ENCODE data around the gene MYL6B. TPM values are rescaled to one million over a fixed set of nuclear protein-coding genes. Genes with fewer than 3 reads are reported as not detected.
A peak's percentile ranks its signal among the peaks of the same experiment; 100 is the strongest.

MYL6B gene
- total RNA-seq, 1 experiment from 2014 or later = 44.8 TPM

GRCh38 chr12:56121204-56121870, 31.1 kb upstream of the MYL6B start:
- Histone ChIP-seq H3K4me3 (ENCODE audit: low read depth, low read length) (no peak overlapping the region), H3K27me3 (replicated peaks; ENCODE audit: control insufficient read depth, insufficient read depth, low read length) (no peaks in the 10 kb centered on the region), H3K9me3 (no peaks in the 10 kb centered on the region), H3K36me3 (ENCODE audit: control insufficient read depth, insufficient read depth, low read length) (0 out of 2 replicates have a peak, but pooled peaks cover 1% of the 10 kb centered on the region), H3K4me1 (peaks cover 19% of the 10 kb centered on the region)
- peaks cover 18% of the 10 kb centered on the region for H3K4me1 Mint-ChIP-seq (ENCODE audit: low read depth, unreplicated experiment)
- peaks cover 33% of the 10 kb centered on the region for H3K36me3 Mint-ChIP-seq (ENCODE audit: insufficient read depth, unreplicated experiment)
- no peak overlapping the region for H3K27ac Mint-ChIP-seq (ENCODE audit: unreplicated experiment)
- no TSS peak for BruUV-seq (replicated peaks)
- intact Hi-C loops (cut with micrococcal nuclease; ENCODE audit: unreplicated experiment) = no loop called here
- peaks cover 2% of the 10 kb centered on the region for H3K27me3 Mint-ChIP-seq (ENCODE audit: insufficient read depth, unreplicated experiment)
- H3K9me3 Mint-ChIP-seq (ENCODE audit: unreplicated experiment) = no peaks in the 10 kb centered on the region
- no peak for TF ChIP-seq CTCF (IDR thresholded peaks at IDR 0.05; ENCODE audit: insufficient read depth in 1 of 2, low read depth in 1 of 2, low read length in 1 of 2, severe bottlenecking in 1 of 2, unreplicated experiment in 1 of 2)
- ChIA-PET POLR2A (no interaction called here), CTCF (no interaction called here)
- H3K4me3 Mint-ChIP-seq (ENCODE audit: unreplicated experiment) = no peak overlapping the region
- DNase-seq = no peak

- Histone ChIP-seq H3K27me3 (replicated peaks; ENCODE audit: control insufficient read depth, insufficient read depth, low read length) (no peaks in the 10 kb centered on the region), H3K36me3 (ENCODE audit: control insufficient read depth, insufficient read depth, low read length) (no peaks in the 10 kb centered on the region), H3K9me3 (no peaks in the 10 kb centered on the region), H3K4me3 (ENCODE audit: low read depth, low read length) (no peak overlapping the region), H3K4me1 (peaks cover 30% of the 10 kb centered on the region)
- Mint-ChIP-seq H3K36me3 (ENCODE audit: insufficient read depth, unreplicated experiment) (peaks cover 24% of the 10 kb centered on the region), H3K4me1 (ENCODE audit: low read depth, unreplicated experiment) (peaks cover 31% of the 10 kb centered on the region), H3K27ac (ENCODE audit: unreplicated experiment) (peak overlapping the region; percentile 35), H3K9me3 (ENCODE audit: unreplicated experiment) (no peaks in the 10 kb centered on the region), H3K4me3 (ENCODE audit: unreplicated experiment) (no peak overlapping the region), H3K27me3 (ENCODE audit: insufficient read depth, unreplicated experiment) (no peaks in the 10 kb centered on the region)
- BruUV-seq (replicated peaks) = no TSS peak
- DNase-seq = peak in 1 of 2 experiments; percentile 27
- ChIA-PET POLR2A (interaction anchor here (0.9 kb wide), 1 partner anchor 99 kb away, joined by 4 read pairs; the partner anchor contains the start of gene RNF41), CTCF (no interaction called here)
- TF ChIP-seq CTCF (IDR thresholded peaks at IDR 0.05; ENCODE audit: insufficient read depth in 1 of 2, low read depth in 1 of 2, low read length in 1 of 2, severe bottlenecking in 1 of 2, unreplicated experiment in 1 of 2) = no peak
- intact Hi-C loops (cut with micrococcal nuclease; ENCODE audit: unreplicated experiment) = no loop called here
Observed at GRCh38 chr12:56122637-56123036, 29.8 kb upstream of the MYL6B start.

DNA sequence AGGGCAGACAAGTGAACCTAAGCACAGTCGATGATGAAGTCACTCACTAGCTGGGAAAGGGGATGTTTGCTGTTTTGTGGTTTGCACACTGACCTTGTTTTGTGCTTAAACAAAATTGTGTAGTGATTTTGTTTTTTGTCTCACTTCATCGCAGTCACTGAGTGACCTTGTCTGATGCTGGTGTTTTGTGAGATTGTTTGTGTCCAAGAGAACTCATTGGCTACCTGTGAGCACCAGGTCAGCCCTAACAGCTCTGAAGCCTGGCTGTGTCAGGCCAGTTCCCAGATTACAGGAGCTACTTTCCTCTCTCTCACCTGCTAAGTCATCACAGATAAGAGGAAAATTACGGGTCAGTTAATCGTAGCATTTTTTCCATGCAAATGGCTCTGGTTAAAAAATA, 28.3 kb upstream of the MYL6B start:
- intact Hi-C loops (cut with micrococcal nuclease; ENCODE audit: unreplicated experiment) = no loop called here
- H3K36me3 ChIP-seq (ENCODE audit: control insufficient read depth, insufficient read depth, low read length) = no peaks in the 10 kb centered on the region
- peaks cover 25% of the 10 kb centered on the region for H3K4me1 ChIP-seq
- H3K27ac Mint-ChIP-seq (ENCODE audit: unreplicated experiment) = peak overlapping the region; percentile 19
- POLR2A ChIA-PET = no interaction called here
- H3K27me3 Mint-ChIP-seq (ENCODE audit: insufficient read depth, unreplicated experiment) = no peaks in the 10 kb centered on the region
- H3K4me3 Mint-ChIP-seq (ENCODE audit: unreplicated experiment) = no peak overlapping the region
- CTCF ChIA-PET = interaction anchor here (0.6 to 1.2 kb wide), 3 partner anchors 19 to 179 kb away, joined by 3 to 4 read pairs (median 3); partner anchors contain the start of gene SMARCC2
- no peaks in the 10 kb centered on the region for H3K27me3 ChIP-seq (replicated peaks; ENCODE audit: control insufficient read depth, insufficient read depth, low read length)
- TF ChIP-seq CTCF (IDR thresholded peaks at IDR 0.05; ENCODE audit: insufficient read depth in 1 of 2, low read depth in 1 of 2, low read length in 1 of 2, severe bottlenecking in 1 of 2, unreplicated experiment in 1 of 2) = no peak
- no peak overlapping the region for H3K4me3 ChIP-seq (ENCODE audit: low read depth, low read length)
- no TSS peak for BruUV-seq (replicated peaks)
- H3K9me3 ChIP-seq = no peaks in the 10 kb centered on the region
- no peaks in the 10 kb centered on the region for H3K9me3 Mint-ChIP-seq (ENCODE audit: unreplicated experiment)
- H3K4me1 Mint-ChIP-seq (ENCODE audit: low read depth, unreplicated experiment) = peaks cover 28% of the 10 kb centered on the region
- peaks cover 26% of the 10 kb centered on the region for H3K36me3 Mint-ChIP-seq (ENCODE audit: insufficient read depth, unreplicated experiment)
- no peak for DNase-seq

All from Caco-2 (cell line).